ENCODE measurements around the gene TUBGCP2.
"Not testable (repeated sequence)": the region's sequence is repeated elsewhere in the genome, so short reads cannot be mapped to it uniquely, and the experiment has no call there.

Gene TUBGCP2

GRCh38 chr10:133327651-133328357, 19.1 kb upstream of the TUBGCP2 start:
- no peak overlapping the region for H3K4me3 ChIP-seq (ENCODE audit: low read depth, low read length)
- no peak for DNase-seq (ENCODE audit: low read depth)

GRCh38 chr10:133326745-133327650, 18.3 kb upstream of the TUBGCP2 start:
- H3K4me3 ChIP-seq (ENCODE audit: low read depth, low read length): no peak overlapping the region
- no peak for DNase-seq (ENCODE audit: low read depth)

DNA sequence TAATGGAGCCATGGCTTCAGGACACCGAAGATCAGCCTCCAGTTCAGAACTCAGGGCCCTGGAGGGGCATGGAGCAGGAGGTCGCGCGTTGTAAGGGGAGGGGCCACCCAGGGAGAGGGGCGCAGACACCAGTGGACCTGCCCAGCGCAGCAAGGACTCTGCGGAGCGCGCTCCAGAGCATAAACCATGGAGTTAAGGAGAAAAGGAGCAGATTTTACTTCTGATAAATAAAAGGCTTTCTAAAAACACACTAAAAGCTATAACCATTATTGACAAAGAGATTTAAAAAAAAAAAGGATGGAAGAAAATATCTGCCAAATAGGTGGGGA, 17.5 kb upstream of the TUBGCP2 start:
- H3K4me3 ChIP-seq (ENCODE audit: low read depth, low read length): peak overlapping the region; percentile 35
- DNase-seq (ENCODE audit: low read depth): no peak

DNA sequence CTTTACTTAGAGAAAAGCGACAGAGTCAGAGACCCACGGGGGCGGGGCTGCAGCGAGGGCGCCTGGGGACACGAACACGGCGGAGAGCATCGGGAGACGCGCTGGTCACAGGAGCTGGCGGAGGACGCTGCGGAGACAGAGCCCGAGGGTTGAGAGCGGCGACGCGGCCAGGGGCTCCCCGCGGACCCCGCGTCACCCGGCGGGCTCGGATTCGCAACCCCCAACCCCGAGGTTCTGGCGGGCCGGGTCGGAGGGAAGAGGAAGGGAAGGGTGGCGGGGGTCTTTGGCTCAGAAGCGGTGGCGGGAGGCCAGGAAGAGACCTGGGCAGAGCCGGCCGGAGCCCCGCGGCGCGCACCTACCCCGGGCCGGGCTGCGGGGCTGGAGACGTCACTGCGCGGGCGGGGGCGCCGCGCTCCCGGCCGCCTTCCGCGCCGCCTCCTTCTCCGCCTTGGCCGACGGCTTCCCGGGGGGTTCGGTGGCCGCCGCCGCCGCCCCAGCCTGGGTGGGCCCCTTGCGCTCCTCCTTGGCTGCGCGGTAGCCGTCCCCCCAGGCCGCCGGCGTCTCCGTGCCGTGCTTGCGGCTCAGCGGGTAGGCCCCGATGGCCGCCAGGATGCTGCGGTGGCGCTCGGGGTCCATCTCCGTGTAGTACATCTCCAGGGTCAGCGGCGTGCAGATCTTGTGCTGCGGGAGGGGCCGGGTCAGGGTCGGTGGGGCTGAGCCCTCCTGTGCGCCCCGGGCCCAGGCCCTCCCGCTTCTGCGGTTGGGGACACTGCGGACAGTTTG, 17.0 kb upstream of the TUBGCP2 start:
- H3K4me3 ChIP-seq (ENCODE audit: low read depth, low read length): peak overlapping the region; percentile 41
- DNase-seq (ENCODE audit: low read depth): no peak

DNA sequence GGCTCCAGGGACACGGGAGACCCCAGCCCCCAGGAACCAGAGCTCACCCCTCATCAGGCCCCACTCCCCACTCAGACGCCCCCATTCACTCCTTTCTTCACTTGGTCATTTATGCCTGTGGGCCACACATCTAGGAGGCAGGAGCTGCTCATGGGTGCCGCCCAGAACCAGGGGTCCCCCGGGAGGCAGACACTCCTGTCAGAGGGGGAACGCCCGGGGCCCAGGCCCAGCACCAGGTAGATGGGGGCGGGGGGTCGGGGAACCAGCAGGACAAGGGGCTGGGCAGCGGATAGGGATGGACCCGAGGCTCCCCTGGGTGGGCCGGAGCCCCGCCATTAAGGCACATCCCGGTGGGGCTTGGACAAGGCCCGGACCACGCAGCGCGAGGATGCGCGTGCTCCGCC, 16.2 kb upstream of the TUBGCP2 start:
- no peak for DNase-seq (ENCODE audit: low read depth)
- peak overlapping the region; percentile 41 for H3K4me3 ChIP-seq (ENCODE audit: low read depth, low read length)

DNA sequence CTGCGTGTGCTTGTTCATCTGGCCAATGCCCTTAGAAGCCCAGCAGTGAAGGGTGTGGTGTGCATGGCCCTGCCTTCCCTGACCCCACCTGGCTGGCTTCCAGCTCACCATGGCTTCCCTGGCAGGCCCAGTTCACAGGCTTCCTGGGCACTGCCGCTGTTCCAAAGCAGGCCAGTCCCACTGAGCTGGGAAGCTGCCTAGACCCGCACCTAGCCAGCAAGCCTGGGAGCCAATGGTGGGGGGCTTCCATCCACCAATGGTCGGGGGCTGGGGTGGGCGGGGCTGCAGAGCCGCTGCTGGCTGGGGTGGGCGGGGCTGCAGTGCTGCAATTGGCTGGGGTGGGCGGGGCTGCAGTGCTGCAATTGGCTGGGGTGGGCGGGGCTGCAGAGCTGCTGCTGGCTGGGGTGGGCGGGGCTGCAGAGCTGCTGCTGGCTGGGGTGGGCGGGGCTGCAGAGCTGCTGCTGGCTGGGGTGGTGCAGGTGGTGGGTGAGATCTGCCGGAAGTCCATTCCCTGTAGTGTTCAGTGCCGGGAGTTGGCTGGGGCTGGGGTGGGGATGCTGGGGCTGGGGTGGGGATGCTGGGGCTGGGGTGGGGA, 15.6 kb upstream of the TUBGCP2 start:
- DNase-seq (ENCODE audit: low read depth): no peak
- H3K4me3 ChIP-seq (ENCODE audit: low read depth, low read length): peak overlapping the region; percentile 9

GRCh38 chr10:133322064-133322709, 13.5 kb upstream of the TUBGCP2 start:
- H3K4me3 ChIP-seq (ENCODE audit: low read depth, low read length); DNase-seq (ENCODE audit: low read depth): not testable (repeated sequence)

DNA sequence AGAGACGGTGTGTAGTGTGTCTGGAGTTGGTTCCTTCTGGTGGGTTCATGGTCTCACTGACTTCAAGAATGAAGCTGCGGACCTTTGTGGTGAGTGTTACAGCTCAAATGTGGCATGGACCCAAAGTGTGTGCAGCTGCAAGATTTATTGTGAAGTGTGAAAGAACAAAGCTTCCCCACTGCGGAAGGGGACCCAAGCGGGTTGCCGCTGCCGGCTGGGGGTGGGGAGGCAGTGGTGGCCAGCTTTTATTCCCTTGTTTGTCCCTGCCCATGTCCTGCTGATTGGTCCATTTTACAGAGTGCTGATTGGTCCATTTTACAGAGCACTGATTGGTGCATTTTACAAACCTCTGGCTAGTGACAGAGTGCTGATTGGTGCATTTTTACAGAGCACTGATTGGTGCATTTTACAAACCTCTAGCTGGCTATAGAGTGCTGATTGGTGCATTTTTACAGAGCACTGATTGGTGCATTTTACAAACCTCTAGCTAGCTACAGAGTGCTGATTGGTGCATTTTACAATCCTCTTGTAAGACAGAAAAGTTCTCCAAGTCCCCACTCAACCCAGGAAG, 12.3 kb upstream of the TUBGCP2 start:
- not testable (repeated sequence) for DNase-seq (ENCODE audit: low read depth); H3K4me3 ChIP-seq (ENCODE audit: low read depth, low read length)

DNA sequence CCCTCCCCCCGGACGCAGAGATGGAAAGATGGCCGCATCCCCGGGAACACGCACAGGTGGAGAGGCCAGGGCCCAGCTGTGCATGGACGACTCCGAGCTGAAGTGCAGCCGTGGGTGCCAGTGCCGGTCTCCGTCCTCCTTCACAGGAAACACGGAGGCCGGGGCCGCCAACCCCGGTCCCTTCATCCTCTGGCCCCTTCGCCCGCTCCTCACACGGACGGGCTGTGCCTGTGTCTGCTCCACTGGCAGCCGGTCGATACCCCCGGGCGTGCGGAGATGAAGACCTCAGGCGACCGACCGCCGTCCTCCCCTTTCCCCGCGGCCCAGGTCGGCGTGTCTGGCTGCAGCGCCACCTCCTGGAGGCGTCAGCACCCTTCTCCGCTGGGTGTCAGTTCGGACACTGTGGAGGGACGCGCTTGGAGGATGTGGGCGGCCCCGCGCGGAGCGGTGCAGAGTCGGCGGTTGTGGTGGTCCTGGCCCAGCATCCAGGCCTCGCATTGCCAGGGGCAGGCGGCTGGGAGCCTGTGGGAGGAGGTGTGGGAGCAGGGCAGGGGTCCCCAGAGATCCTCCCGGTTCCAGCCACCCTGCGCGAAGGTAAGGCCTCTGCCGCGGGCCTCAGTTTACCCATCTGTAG, 9.9 kb upstream of the TUBGCP2 start:
- DNase-seq (ENCODE audit: low read depth): no peak
- H3K4me3 ChIP-seq (ENCODE audit: low read depth, low read length): peak overlapping the region; percentile 47

DNA sequence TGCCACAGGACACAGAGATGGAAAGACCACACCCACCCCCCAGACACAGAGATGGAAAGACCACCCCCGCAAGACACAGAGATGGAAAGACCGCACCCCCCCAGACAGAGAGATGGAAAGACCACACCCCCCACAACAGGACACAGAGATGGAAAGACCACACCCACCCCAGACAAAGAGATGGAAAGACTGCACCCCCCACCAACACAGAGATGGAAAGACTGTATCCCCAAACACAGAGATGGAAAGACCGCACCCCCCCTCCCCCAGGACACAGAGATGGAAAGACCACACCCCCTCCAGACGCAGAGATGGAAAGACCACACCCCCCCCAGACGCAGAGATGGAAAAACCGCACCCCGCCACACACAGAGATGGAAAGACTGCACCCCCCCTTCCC, 8.1 kb upstream of the TUBGCP2 start:
- no peak overlapping the region for H3K4me3 ChIP-seq (ENCODE audit: low read depth, low read length)
- no peak for DNase-seq (ENCODE audit: low read depth)

GRCh38 chr10:133316266-133316665, 7.6 kb upstream of the TUBGCP2 start:
- no peak overlapping the region for H3K4me3 ChIP-seq (ENCODE audit: low read depth, low read length)
- no peak for DNase-seq (ENCODE audit: low read depth)

GRCh38 chr10:133315847-133316246, 7.2 kb upstream of the TUBGCP2 start:
- H3K4me3 ChIP-seq (ENCODE audit: low read depth, low read length): no peak overlapping the region
- no peak for DNase-seq (ENCODE audit: low read depth)

DNA sequence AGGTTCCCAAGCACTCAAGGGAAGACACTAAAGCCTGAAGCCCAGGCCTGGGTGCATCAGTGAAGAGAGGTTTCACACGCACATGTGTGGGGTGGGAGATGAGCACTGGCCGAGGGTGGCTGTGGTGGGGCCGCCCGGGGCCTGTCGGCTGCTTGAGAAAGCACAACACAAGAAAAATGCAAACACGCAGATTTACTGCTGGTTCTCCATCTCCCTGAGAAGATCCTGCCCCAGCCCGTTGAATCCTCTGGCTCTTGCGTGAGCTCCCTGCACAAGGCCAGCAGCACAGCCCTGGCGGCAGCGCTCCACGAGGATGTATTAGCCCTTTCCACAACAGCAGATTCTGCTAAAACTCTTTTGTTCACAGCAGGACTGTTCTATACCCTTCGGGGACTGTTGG, 6.2 kb upstream of the TUBGCP2 start:
- no peak overlapping the region for H3K4me3 ChIP-seq (ENCODE audit: low read depth, low read length)
- no peak for DNase-seq (ENCODE audit: low read depth)

GRCh38 chr10:133313192-133313591, 4.5 kb upstream of the TUBGCP2 start:
- no peak overlapping the region for H3K4me3 ChIP-seq (ENCODE audit: low read depth, low read length)
- DNase-seq (ENCODE audit: low read depth): no peak

DNA sequence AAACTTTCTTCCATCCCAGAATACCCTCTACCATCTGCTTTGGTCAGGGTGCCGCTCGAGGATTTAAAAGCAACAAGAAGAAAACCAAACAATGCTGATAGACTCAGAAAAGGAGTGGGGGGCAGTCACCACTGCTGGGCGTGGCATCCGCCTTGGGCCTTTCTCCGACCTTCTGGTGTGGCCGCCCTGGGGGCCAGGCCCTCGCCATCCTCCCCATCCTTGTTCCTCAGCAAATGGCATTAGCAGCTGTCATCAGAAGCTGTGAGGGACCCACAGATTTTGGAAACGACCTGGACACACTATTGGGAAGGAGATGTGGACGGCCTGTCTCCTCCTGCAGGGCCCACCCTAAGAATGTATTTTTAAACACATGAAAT, 4.1 kb upstream of the TUBGCP2 start:
- DNase-seq (ENCODE audit: low read depth): no peak
- H3K4me3 ChIP-seq (ENCODE audit: low read depth, low read length): no peak overlapping the region

DNA sequence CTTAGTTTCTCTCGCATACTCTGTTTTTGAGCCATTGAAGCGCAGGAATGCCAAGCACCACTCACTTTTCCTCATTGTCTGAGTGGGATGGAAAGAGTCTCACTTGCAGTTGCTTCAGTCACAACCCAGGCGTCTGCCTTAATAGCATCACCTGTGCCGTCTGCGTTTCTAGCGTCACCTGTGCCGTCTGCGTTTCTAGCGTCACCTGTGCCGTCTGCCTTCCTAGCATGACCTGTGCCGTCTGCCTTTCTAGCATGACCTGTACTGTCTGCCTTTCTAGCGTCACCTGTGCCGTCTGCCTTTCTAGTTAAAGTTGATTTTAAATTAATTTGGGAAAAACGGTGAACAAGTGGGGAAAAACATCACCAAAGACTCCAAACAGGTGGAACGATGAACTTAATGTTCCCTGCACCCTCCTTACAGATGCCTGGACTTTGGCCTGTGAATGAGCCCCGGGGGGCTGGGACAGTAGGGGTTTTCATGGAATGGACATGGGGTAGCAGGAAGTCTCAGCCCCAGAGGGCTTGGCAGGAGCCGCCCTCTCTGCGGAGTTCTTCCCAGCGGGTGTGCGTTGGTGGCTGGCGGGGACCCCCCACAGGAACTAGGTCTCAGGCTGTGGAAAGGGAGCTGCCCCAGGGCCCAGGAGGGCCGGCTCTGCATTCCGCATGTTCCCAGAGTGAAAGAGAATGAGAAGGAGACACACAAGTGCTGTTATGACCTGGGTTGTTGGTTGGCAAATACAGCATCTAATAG, 3.5 kb upstream of the TUBGCP2 start:
- DNase-seq (ENCODE audit: low read depth): no peak

GRCh38 chr10:133311570-133311969, 2.9 kb upstream of the TUBGCP2 start:
- no peak overlapping the region for H3K4me3 ChIP-seq (ENCODE audit: low read depth, low read length)
- no peak for DNase-seq (ENCODE audit: low read depth)

More for the DNA sequence above, 3.5 kb upstream of the TUBGCP2 start:
- no peak overlapping the region for H3K4me3 ChIP-seq (ENCODE audit: low read depth, low read length)

DNA sequence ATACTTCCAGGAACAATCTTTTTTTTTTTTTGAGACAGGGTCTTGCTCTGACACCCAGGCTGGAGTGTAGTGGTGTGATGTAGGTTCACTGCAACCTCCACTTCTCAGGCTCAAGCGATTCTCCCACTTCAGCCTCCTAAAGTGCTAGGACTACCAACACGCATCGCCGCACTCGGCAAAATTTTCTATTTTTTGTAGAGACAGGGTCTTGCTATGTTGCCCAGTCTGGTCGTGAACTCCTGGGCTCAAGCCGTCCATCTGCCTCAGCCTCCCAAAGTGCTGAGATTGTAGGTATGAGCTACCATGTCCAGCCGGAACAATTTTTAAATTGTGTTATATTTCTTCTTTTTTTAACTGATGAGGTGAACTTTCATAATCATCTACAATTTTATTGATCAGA, 2.1 kb upstream of the TUBGCP2 start:
- H3K4me3 ChIP-seq (ENCODE audit: low read depth, low read length): no peak overlapping the region
- DNase-seq (ENCODE audit: low read depth): no peak

All from skeletal muscle cell (primary cell).